HG03175 (cell line): ENCODE data around the gene EXOC3.

Experiments
- ATAC-seq: cut with Tn5 transposase; IDR thresholded peaks from one replicate; pipeline ENCODE4 v1.9.1; 2021; ENCODE audit warnings: mild to moderate bottlenecking, moderate library complexity; ENCODE audit not compliant: unreplicated experiment

Gene EXOC3

GRCh38 chr5:454936-455335 is 12.0 kb downstream of the EXOC3 start:
- no peak for ATAC-seq

GRCh38 chr5:455806-456205 is 12.8 kb downstream of the EXOC3 start:
- ATAC-seq = no peak

GRCh38 chr5:456351-457194 is 13.6 kb downstream of the EXOC3 start:
- no peak for ATAC-seq

GRCh38 chr5:457195-457961 is 14.4 kb downstream of the EXOC3 start:
- ATAC-seq = no peak

GRCh38 chr5:458547-459353 is 15.8 kb downstream of the EXOC3 start:
- ATAC-seq = no peak

GRCh38 chr5:459562-460272 is 16.7 kb downstream of the EXOC3 start:
- no peak for ATAC-seq

- no peak for ATAC-seq
These were observed 17.3 kb downstream of the EXOC3 start for GRCh38 chr5:460273-460625.

GRCh38 chr5:462051-462481 is 19.1 kb downstream of the EXOC3 start:
- ATAC-seq = no peak

GRCh38 chr5:463301-463700 is 20.3 kb downstream of the EXOC3 start:
- no peak for ATAC-seq

GRCh38 chr5:463952-464351 is 21.0 kb downstream of the EXOC3 start:
- ATAC-seq = no peak

GRCh38 chr5:464446-464842 is 21.5 kb downstream of the EXOC3 start:
- ATAC-seq = no peak

GRCh38 chr5:464843-465590 is 22.0 kb downstream of the EXOC3 start:
- ATAC-seq = no peak

GRCh38 chr5:465591-466403 is 22.8 kb downstream of the EXOC3 start:
- ATAC-seq = no peak

GRCh38 chr5:466661-467310 is 23.8 kb downstream of the EXOC3 start:
- no peak for ATAC-seq

- ATAC-seq = no peak
These were observed 25.4 kb downstream of the EXOC3 start for GRCh38 chr5:468401-468800.

- ATAC-seq = no peak
These were observed 26.9 kb downstream of the EXOC3 start for GRCh38 chr5:469752-470483.

- no peak for ATAC-seq
These were observed 28.2 kb downstream of the EXOC3 start for GRCh38 chr5:470961-471749.
